H1 (cell line): Measurements from ENCODE around the gene ERLIN1. TPM values are rescaled to one million over a fixed set of nuclear protein-coding genes. Genes with fewer than 3 reads are reported as not detected.

Experiments
- CHD2 ChIP-seq: IDR thresholded peaks from 2 replicates; pipeline ENCODE4 v1.6.1; 2012; ENCODE audit warnings: low read length, improper control_type of control experiment
- CTCF ChIP-seq, 3 experiments: IDR thresholded peaks; 1 replicate in 2 of 3; 2 replicates in 1 of 3; pipeline versions ENCODE4 v1.5.1 to v1.6.1; 2011; ENCODE audit warnings: low read length in 3 of 3, mild to moderate bottlenecking in 3 of 3, inconsistent platforms in 2 of 3, low read depth in 1 of 3, moderate library complexity in 1 of 3; ENCODE audit not compliant: insufficient read depth in 1 of 3; ENCODE audit errors: control extremely low read depth in 1 of 3
- E2F6 ChIP-seq: IDR thresholded peaks from 2 replicates; pipeline ENCODE4 v1.6.1; 2012; ENCODE audit warnings: inconsistent platforms
- POLR2AphosphoS5 ChIP-seq: IDR thresholded peaks from 2 replicates; pipeline ENCODE4 v1.6.1; 2011; ENCODE audit warnings: low read depth, low read length
- TEAD4 ChIP-seq: IDR thresholded peaks from 2 replicates; pipeline ENCODE4 v1.6.1; 2012; ENCODE audit warnings: low read depth, low read length, inconsistent platforms, mixed read lengths
- polyA plus RNA-seq, 7 experiments: library from polyadenylated mRNA; depleted of rRNA in 3 of 7; stranded (reverse) in 5 of 7; unstranded in 2 of 7; fragments of >200 nt in 5 of 7; fragments of 200-250 nt in 2 of 7; gene quantifications; 1 replicate in 5 of 7; 2 replicates in 1 of 7; 4 replicates in 1 of 7; pipeline versions ENCODE4 v1.2.1 to v1.2.3, GENCODE V29; 2011 to 2013; ENCODE audit warnings: missing spikeins in 2 of 7, mixed read lengths in 2 of 7
- total RNA-seq: library from RNA; stranded (reverse); fragmentation: NEBNext Ultra II Directional; extraction: Animal tissue kit (Norgen Biotek cat#: 25700); gene quantifications from 2 replicates; pipeline ENCODE4 v1.2.1, GENCODE V29; 2021

The ERLIN1 gene
- total and polyA plus RNA-seq, 2 of the 8 experiments (the other 6 are each of a cell fraction or from before 2014, with no cell fraction given): 16.5 to 32.0 TPM

- TF ChIP-seq CTCF (IDR thresholded peaks at IDR 0.05; ENCODE audit: control extremely low read depth in 1 of 3, insufficient read depth in 1 of 3, low read depth in 1 of 3, low read length in 3 of 3): peak in 1 of 3 experiments; percentile 5; a peak in 1 of 4 replicates
- TF ChIP-seq POLR2AphosphoS5: peak; percentile 48; the same call in 1 of the 2 replicates
- TF ChIP-seq CHD2: peak; percentile 86
- TF ChIP-seq E2F6: no peak
- no peak for TF ChIP-seq TEAD4
Measured at GRCh38 chr10:100109670-100110069, 76.2 kb downstream of the ERLIN1 start (continued).
